K562 (cell line): ENCODE results near the gene HMGB3. TPM values are rescaled to one million over a fixed set of nuclear protein-coding genes. Genes with fewer than 3 reads are reported as not detected.

Experiments
- EP400 ChIP-seq: fragments of 450-650 bp; IDR thresholded peaks from 2 replicates; pipeline ENCODE4 v1.6.1; 2017; ENCODE audit warnings: antibody characterized with exemption, mild to moderate bottlenecking, moderate library complexity
- MEIS2 ChIP-seq: fragments of 450-650 bp; IDR thresholded peaks from 2 replicates; pipeline ENCODE4 v1.6.1; 2014; ENCODE audit warnings: mild to moderate bottlenecking; ENCODE audit not compliant: partially characterized antibody
- MLX ChIP-seq, 2 experiments: fragments of 450-650 bp in 1 of 2; sonication (generic) in 1 of 2; formaldehyde crosslinking; conservative IDR thresholded peaks; 2 replicates each; pipeline versions ENCODE4 v1.4.0 to v1.8.1; 2020 to 2022; ENCODE audit warnings: mild to moderate bottlenecking in 1 of 2, missing genetic modification reagents in 1 of 2
- RBM25 ChIP-seq: fragments of 200-400 bp; formaldehyde crosslinking; IDR thresholded peaks from 2 replicates; pipeline ENCODE4 v1.6.1; 2018; ENCODE audit warnings: low read length, low read depth, moderate library complexity; ENCODE audit not compliant: severe bottlenecking
- SLC30A9 ChIP-seq: fragments of 250-450 bp; sonication (Bioruptor Pico); IDR thresholded peaks from 2 replicates; pipeline ENCODE4 v1.8.0; 2022; ENCODE audit warnings: mild to moderate bottlenecking, moderate library complexity
- TBP ChIP-seq: optimal IDR thresholded peaks from 2 replicates; pipeline ENCODE3; 2011; ENCODE audit warnings: low read depth, low read length, improper control_type of control experiment
- ZNF408 ChIP-seq: fragments of 250-450 bp; sonication (Bioruptor Pico); IDR thresholded peaks from 2 replicates; pipeline ENCODE4 v1.4.0; 2020; ENCODE audit warnings: low read depth, mild to moderate bottlenecking, moderate library complexity
- polyA plus RNA-seq, 8 experiments: library from polyadenylated mRNA; depleted of rRNA in 4 of 8; stranded (reverse) in 5 of 8; unstranded in 3 of 8; fragments of >200 nt; fragmentation: Nextera tagmentation in 2 of 8; fragmentation: Illumina TruSeq in 1 of 8; extraction: Ambion mirVana in 2 of 8; extraction: Trizol in 1 of 8; gene quantifications; 2 replicates each; pipeline versions ENCODE4 v1.2.1 to v1.2.3, GENCODE V29; 2011 to 2014; ENCODE audit warnings: inconsistent platforms in 1 of 8, missing spikeins in 1 of 8
- total RNA-seq, 7 experiments: library from RNA; depleted of rRNA in 6 of 7; stranded (reverse); fragments of >200 nt in 6 of 7; fragmentation: Illumina TruSeq in 2 of 7; extraction: Trizol in 2 of 7; gene quantifications; 2 replicates each; pipeline versions ENCODE4 v1.2.1 to v1.2.3, GENCODE V29; 2011 to 2021; ENCODE audit warnings: low replicate concordance in 1 of 7
- TF ChIP-seq, protein P1 (sequence below): IDR thresholded peaks from 2 replicates; pipeline ENCODE4 v1.6.1; 2011; ENCODE audit not compliant: insufficient read length; ENCODE audit errors: extremely low read depth
- TF ChIP-seq, protein P2 (sequence below): fragments of 450-650 bp; IDR thresholded peaks from 2 replicates; pipeline ENCODE4 v1.6.1; 2016; ENCODE audit warnings: mild to moderate bottlenecking, moderate library complexity

Gene HMGB3
- total and polyA plus RNA-seq, 9 of the 15 experiments (the other 6 are each of a cell fraction or from before 2014, with no cell fraction given): 36.7 to 168 (median 117) TPM

DNA sequence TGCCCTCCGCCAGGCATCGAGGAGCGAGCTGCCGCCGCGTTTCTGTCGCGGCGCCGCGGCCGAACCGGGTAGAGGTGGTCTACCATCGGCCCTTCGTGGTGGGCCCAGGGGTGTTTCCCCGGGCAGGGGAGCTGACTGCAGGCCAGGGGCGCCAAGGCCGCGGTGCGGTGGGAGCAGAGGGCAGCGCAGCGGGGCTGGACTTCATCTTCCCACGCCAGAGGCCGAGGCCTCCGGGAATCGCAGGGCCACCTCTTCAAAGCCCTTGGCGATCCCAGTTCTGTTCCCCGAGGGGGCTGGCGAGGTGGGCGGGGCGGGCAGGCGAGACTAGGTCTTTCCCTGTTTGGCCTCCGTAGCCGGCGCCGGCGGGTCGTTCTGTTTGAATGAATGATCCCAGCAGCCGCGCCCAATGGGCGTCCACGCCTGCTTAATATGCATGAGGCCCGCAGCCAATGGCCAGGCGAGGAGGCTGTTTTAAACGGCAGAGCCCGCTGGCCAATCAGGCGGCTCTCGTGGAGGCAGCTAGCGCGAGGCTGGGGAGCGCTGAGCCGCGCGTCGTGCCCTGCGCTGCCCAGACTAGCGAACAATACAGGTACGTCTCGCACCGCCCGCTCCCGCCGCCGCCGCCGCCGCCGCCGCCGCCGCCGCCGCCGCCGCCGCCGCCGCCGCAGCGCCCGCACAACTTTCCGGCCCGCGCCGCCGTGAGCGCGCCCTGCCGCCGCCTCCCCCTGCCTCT lies at the start of gene HMGB3 (continued):
- TF ChIP-seq MEIS2: no peak
- TF ChIP-seq ZNF408 (CRISPR knock-in tag): no peak
- TF ChIP-seq, protein P1, sequence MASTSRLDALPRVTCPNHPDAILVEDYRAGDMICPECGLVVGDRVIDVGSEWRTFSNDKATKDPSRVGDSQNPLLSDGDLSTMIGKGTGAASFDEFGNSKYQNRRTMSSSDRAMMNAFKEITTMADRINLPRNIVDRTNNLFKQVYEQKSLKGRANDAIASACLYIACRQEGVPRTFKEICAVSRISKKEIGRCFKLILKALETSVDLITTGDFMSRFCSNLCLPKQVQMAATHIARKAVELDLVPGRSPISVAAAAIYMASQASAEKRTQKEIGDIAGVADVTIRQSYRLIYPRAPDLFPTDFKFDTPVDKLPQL: no peak
- 0 out of 2 replicates have a peak, but pooled peaks have one; percentile 21 for TF ChIP-seq EP400
- TF ChIP-seq TBP: peak; percentile 76
- TF ChIP-seq SLC30A9: no peak
- TF ChIP-seq, protein P2, sequence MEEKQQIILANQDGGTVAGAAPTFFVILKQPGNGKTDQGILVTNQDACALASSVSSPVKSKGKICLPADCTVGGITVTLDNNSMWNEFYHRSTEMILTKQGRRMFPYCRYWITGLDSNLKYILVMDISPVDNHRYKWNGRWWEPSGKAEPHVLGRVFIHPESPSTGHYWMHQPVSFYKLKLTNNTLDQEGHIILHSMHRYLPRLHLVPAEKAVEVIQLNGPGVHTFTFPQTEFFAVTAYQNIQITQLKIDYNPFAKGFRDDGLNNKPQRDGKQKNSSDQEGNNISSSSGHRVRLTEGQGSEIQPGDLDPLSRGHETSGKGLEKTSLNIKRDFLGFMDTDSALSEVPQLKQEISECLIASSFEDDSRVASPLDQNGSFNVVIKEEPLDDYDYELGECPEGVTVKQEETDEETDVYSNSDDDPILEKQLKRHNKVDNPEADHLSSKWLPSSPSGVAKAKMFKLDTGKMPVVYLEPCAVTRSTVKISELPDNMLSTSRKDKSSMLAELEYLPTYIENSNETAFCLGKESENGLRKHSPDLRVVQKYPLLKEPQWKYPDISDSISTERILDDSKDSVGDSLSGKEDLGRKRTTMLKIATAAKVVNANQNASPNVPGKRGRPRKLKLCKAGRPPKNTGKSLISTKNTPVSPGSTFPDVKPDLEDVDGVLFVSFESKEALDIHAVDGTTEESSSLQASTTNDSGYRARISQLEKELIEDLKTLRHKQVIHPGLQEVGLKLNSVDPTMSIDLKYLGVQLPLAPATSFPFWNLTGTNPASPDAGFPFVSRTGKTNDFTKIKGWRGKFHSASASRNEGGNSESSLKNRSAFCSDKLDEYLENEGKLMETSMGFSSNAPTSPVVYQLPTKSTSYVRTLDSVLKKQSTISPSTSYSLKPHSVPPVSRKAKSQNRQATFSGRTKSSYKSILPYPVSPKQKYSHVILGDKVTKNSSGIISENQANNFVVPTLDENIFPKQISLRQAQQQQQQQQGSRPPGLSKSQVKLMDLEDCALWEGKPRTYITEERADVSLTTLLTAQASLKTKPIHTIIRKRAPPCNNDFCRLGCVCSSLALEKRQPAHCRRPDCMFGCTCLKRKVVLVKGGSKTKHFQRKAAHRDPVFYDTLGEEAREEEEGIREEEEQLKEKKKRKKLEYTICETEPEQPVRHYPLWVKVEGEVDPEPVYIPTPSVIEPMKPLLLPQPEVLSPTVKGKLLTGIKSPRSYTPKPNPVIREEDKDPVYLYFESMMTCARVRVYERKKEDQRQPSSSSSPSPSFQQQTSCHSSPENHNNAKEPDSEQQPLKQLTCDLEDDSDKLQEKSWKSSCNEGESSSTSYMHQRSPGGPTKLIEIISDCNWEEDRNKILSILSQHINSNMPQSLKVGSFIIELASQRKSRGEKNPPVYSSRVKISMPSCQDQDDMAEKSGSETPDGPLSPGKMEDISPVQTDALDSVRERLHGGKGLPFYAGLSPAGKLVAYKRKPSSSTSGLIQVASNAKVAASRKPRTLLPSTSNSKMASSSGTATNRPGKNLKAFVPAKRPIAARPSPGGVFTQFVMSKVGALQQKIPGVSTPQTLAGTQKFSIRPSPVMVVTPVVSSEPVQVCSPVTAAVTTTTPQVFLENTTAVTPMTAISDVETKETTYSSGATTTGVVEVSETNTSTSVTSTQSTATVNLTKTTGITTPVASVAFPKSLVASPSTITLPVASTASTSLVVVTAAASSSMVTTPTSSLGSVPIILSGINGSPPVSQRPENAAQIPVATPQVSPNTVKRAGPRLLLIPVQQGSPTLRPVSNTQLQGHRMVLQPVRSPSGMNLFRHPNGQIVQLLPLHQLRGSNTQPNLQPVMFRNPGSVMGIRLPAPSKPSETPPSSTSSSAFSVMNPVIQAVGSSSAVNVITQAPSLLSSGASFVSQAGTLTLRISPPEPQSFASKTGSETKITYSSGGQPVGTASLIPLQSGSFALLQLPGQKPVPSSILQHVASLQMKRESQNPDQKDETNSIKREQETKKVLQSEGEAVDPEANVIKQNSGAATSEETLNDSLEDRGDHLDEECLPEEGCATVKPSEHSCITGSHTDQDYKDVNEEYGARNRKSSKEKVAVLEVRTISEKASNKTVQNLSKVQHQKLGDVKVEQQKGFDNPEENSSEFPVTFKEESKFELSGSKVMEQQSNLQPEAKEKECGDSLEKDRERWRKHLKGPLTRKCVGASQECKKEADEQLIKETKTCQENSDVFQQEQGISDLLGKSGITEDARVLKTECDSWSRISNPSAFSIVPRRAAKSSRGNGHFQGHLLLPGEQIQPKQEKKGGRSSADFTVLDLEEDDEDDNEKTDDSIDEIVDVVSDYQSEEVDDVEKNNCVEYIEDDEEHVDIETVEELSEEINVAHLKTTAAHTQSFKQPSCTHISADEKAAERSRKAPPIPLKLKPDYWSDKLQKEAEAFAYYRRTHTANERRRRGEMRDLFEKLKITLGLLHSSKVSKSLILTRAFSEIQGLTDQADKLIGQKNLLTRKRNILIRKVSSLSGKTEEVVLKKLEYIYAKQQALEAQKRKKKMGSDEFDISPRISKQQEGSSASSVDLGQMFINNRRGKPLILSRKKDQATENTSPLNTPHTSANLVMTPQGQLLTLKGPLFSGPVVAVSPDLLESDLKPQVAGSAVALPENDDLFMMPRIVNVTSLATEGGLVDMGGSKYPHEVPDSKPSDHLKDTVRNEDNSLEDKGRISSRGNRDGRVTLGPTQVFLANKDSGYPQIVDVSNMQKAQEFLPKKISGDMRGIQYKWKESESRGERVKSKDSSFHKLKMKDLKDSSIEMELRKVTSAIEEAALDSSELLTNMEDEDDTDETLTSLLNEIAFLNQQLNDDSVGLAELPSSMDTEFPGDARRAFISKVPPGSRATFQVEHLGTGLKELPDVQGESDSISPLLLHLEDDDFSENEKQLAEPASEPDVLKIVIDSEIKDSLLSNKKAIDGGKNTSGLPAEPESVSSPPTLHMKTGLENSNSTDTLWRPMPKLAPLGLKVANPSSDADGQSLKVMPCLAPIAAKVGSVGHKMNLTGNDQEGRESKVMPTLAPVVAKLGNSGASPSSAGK: no peak
- peak; percentile 63 for TF ChIP-seq RBM25
- TF ChIP-seq MLX (CRISPR knock-in tag; conservative IDR thresholded peaks at IDR 0.05): no peak
